ENCODE results near the gene FCHSD2.

Gene FCHSD2

GRCh38 chr11:73176874-73177155, 34.7 kb upstream of the FCHSD2 start (continued):
- TF ChIP-seq INSM2 (tag by site-specific recombination; IDR thresholded peaks at IDR 0.05) (no peak), ZNF292 (tag by site-specific recombination; IDR thresholded peaks at IDR 0.05; ENCODE audit: borderline replicate concordance, low read depth) (no peak), ZNF791 (tag by site-specific recombination; IDR thresholded peaks at IDR 0.05) (no peak), OSR2 (tag by site-specific recombination; IDR thresholded peaks at IDR 0.05) (no peak), KLF7 (tag by site-specific recombination; IDR thresholded peaks at IDR 0.05; ENCODE audit: borderline replicate concordance) (no peak), SP7 (tag by site-specific recombination; IDR thresholded peaks at IDR 0.05) (no peak)

DNA sequence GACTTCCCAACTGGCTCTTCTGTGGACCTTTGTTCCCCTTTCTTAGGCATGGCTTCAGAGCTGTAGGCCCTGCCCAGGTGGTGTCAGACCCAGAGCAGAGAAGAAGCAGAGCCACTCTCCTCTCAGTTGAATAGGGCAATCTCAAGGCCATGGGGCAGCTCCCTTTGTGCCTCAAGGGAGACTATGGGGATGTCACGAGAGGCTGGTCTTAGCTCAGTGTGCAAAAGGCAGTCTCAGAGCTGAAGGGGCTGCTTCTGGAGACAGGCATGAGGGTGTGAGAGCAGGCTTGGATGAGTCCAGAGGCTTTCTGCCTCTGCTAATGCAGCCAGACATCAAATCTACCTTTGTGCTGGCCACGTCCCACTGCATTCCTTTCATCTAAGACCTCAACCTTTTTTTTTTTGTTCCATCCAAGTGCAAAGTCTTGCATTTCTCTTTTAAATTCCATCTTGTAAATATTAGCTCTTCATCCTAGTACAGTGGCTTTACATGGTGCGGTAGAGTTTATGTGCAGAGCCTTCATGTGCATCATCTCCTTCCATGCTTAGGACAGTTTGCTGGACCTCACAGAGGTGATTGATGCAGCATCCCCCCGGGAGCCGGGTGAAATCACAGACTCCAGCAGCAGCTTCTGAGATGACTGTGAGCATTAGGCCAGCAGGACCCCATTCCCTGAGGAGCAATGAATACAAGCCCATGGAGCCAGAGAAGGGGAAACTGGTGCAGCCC, 34.2 kb upstream of the FCHSD2 start:
- TF ChIP-seq ZIC2 (tag by site-specific recombination; IDR thresholded peaks at IDR 0.05): peak; percentile 64
- TF ChIP-seq, protein P1, sequence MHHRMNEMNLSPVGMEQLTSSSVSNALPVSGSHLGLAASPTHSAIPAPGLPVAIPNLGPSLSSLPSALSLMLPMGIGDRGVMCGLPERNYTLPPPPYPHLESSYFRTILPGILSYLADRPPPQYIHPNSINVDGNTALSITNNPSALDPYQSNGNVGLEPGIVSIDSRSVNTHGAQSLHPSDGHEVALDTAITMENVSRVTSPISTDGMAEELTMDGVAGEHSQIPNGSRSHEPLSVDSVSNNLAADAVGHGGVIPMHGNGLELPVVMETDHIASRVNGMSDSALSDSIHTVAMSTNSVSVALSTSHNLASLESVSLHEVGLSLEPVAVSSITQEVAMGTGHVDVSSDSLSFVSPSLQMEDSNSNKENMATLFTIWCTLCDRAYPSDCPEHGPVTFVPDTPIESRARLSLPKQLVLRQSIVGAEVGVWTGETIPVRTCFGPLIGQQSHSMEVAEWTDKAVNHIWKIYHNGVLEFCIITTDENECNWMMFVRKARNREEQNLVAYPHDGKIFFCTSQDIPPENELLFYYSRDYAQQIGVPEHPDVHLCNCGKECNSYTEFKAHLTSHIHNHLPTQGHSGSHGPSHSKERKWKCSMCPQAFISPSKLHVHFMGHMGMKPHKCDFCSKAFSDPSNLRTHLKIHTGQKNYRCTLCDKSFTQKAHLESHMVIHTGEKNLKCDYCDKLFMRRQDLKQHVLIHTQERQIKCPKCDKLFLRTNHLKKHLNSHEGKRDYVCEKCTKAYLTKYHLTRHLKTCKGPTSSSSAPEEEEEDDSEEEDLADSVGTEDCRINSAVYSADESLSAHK (tag by site-specific recombination; IDR thresholded peaks at IDR 0.05): no peak
- Histone ChIP-seq H3K4me3 (ENCODE audit: low read depth, low read length) (no peak overlapping the region), H3K9me3 (ENCODE audit: control insufficient read depth, insufficient read depth, low read depth, low read length) (no peaks in the 10 kb centered on the region), H3K27ac (ENCODE audit: extremely low read depth, low read depth, low read length) (no peak overlapping the region), H3K4me1 (ENCODE audit: control insufficient read depth, insufficient read depth, low read length) (no peaks in the 10 kb centered on the region), H3K36me3 (ENCODE audit: control insufficient read depth in 2 of 2, insufficient read depth in 1 of 2, low read length in 2 of 2) (no peaks in the 10 kb centered on the region)
- ChIA-PET POLR2A (no interaction called here), CTCF (interaction anchor here (0.5 to 5.6 kb wide), 13 partner anchors 9 to 451 kb away, joined by 3 to 50 read pairs (median 7); partner anchors contain the start of gene FCHSD2)

GRCh38 chr11:73175551-73176144, 33.5 kb upstream of the FCHSD2 start:
- H3K4me1 ChIP-seq (ENCODE audit: control insufficient read depth, insufficient read depth, low read length): no peaks in the 10 kb centered on the region
- ChIA-PET POLR2A (no interaction called here), CTCF (interaction anchor here (0.5 to 5.6 kb wide), 6 partner anchors 33 to 450 kb away, joined by 3 to 50 read pairs (median 6); partner anchors contain the start of gene FCHSD2)
- TF ChIP-seq, protein P2, sequence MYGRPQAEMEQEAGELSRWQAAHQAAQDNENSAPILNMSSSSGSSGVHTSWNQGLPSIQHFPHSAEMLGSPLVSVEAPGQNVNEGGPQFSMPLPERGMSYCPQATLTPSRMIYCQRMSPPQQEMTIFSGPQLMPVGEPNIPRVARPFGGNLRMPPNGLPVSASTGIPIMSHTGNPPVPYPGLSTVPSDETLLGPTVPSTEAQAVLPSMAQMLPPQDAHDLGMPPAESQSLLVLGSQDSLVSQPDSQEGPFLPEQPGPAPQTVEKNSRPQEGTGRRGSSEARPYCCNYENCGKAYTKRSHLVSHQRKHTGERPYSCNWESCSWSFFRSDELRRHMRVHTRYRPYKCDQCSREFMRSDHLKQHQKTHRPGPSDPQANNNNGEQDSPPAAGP (tag by site-specific recombination; IDR thresholded peaks at IDR 0.05): no peak
- TF ChIP-seq BCL11A (tag by site-specific recombination; IDR thresholded peaks at IDR 0.05; ENCODE audit: low read depth): no peak
- no peak for TF ChIP-seq GLI4 (tag by site-specific recombination; IDR thresholded peaks at IDR 0.05)
- TF ChIP-seq ZNF175 (tag by site-specific recombination; IDR thresholded peaks at IDR 0.05): no peak
- no peak for TF ChIP-seq ZNF747 (tag by site-specific recombination; IDR thresholded peaks at IDR 0.05)
- TF ChIP-seq, protein P3, sequence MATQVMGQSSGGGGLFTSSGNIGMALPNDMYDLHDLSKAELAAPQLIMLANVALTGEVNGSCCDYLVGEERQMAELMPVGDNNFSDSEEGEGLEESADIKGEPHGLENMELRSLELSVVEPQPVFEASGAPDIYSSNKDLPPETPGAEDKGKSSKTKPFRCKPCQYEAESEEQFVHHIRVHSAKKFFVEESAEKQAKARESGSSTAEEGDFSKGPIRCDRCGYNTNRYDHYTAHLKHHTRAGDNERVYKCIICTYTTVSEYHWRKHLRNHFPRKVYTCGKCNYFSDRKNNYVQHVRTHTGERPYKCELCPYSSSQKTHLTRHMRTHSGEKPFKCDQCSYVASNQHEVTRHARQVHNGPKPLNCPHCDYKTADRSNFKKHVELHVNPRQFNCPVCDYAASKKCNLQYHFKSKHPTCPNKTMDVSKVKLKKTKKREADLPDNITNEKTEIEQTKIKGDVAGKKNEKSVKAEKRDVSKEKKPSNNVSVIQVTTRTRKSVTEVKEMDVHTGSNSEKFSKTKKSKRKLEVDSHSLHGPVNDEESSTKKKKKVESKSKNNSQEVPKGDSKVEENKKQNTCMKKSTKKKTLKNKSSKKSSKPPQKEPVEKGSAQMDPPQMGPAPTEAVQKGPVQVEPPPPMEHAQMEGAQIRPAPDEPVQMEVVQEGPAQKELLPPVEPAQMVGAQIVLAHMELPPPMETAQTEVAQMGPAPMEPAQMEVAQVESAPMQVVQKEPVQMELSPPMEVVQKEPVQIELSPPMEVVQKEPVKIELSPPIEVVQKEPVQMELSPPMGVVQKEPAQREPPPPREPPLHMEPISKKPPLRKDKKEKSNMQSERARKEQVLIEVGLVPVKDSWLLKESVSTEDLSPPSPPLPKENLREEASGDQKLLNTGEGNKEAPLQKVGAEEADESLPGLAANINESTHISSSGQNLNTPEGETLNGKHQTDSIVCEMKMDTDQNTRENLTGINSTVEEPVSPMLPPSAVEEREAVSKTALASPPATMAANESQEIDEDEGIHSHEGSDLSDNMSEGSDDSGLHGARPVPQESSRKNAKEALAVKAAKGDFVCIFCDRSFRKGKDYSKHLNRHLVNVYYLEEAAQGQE (tag by site-specific recombination; IDR thresholded peaks at IDR 0.05): peak; percentile 62
- no peak for TF ChIP-seq GLIS2 (tag by site-specific recombination; IDR thresholded peaks at IDR 0.05)
- TF ChIP-seq ZBTB20 (tag by site-specific recombination; IDR thresholded peaks at IDR 0.05): no peak
- no peak for TF ChIP-seq IKZF3 (tag by site-specific recombination; IDR thresholded peaks at IDR 0.05)
- no peak overlapping the region for H3K27ac ChIP-seq (ENCODE audit: extremely low read depth, low read depth, low read length)
- no peaks in the 10 kb centered on the region for H3K9me3 ChIP-seq (ENCODE audit: control insufficient read depth, insufficient read depth, low read depth, low read length)
- H3K4me3 ChIP-seq (ENCODE audit: low read depth, low read length): no peak overlapping the region
- H3K36me3 ChIP-seq (ENCODE audit: control insufficient read depth in 2 of 2, insufficient read depth in 1 of 2, low read length in 2 of 2): no peaks in the 10 kb centered on the region

Measured in HEK293 (cell line).